Suprapubic skin (tissue), 3 donors: ENCODE results near the gene MRPS26.

Source experiments
- CTCF ChIP-seq, 2 donors: fragments of 200-600 bp in 1 of 2; fragments of 450-650 bp in 1 of 2; sonication (generic) in 1 of 2; IDR thresholded peaks; one replicate each; pipeline ENCODE4 v1.5.1; 2016 to 2019; ENCODE audit warnings: antibody characterized with exemption in 2 of 2, mild to moderate bottlenecking in 1 of 2, moderate library complexity in 1 of 2
- POLR2A ChIP-seq, 2 donors: fragments of 450-650 bp; IDR thresholded peaks; one replicate each; pipeline ENCODE4 v1.6.1; 2017; ENCODE audit warnings: antibody characterized with exemption in 2 of 2, mild to moderate bottlenecking in 2 of 2, moderate library complexity in 2 of 2

DNA sequence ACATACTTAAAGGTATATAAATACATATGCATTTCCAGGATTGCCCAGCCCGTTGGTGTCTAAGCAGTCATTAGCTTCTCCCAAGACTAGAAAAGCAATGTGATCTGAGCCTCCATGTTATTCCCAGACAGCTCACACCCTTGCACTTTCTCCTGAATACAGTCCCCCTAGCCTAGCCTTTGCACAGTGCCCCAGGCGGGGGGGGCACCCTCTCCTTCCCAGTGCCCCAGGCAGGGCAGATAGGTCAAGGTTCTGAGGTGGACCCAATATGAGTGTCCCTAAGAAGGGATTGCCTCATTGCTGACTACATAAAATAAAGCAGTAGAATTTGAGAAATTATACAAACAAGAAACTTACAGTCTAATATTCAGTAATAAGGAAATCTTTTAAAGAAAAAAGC is 17.9 kb upstream of the MRPS26 start:
- TF ChIP-seq POLR2A (IDR thresholded peaks at IDR 0.05) (no peak), CTCF (IDR thresholded peaks at IDR 0.05) (no peak)
